GM10847 (cell line): Measurements from ENCODE around the gene PKD1L1.

Experiments
- POLR2A ChIP-seq: IDR thresholded peaks from 2 replicates; pipeline ENCODE4 v1.6.1; 2011; ENCODE audit not compliant: insufficient read length; ENCODE audit errors: extremely low read depth

Gene PKD1L1

DNA sequence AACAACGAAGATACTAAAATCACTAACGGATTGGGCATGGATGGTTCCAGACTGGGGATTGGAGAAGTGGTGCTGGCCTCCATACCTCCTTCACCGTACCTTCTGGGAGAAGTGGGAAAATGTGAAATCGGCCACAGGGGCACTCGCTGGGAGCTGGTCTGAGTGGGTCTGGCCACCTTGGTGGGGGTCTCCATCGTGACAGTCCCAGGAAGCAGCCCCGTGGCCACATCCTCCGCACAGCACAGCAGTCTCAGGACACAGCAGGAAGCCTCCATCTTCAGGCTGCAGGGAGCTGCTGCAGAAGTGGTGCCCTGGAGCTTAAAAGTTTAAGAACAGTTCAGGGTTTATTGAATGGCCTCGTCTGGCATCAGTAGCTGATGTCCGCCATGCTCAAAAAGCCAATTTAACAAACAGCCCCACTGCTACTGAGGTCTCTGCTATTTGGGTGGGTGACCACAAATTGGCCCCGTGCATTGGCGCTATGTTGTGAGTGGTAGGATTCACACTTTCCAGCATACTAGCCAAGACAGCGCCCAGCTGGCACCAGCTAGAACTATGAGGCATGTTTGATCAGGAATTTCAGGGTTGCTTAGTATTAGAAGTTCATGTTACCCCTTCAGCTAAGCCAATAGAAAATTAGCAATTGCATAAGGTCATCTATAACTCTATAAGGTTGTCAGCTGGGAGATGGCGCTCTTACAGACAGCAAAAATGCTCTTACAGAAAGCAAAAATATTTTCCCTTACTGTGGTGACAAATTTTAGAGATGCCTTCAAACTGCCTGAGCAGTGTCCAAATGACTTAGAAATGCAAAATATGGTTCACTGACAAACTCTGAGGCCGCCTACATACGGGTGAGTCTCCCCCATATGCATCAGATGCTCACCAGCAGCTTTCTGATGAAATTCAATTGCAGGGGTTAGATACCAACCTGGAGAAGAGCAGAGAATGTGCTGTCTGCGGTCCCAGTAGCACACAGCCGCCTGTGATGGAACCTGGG lies 17.0 kb downstream of the PKD1L1 start:
- TF ChIP-seq POLR2A = no peak

DNA sequence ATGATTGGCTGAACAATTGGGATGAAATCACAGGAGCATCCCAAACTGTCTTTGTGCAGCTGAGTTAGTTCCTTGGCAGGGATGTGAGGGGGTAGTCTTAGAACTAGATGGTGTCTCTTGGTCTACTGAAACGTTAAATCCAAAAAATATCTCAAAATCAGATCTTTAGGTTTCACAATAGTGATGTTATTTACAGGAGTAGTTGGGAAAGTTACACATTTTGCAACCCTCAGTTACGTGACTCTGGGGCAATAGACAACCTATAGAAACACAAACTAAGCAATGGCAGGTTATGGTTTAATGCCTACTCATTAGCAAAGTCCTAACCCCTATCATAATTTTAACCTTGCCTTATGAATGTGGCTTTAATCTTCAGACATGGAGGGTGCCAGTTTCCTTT lies 24.0 kb downstream of the PKD1L1 start:
- TF ChIP-seq POLR2A = no peak

GRCh38 chr7:47915616-47915976 lies 32.7 kb downstream of the PKD1L1 start:
- TF ChIP-seq POLR2A = no peak

GRCh38 chr7:47914717-47915615 lies 33.3 kb downstream of the PKD1L1 start:
- TF ChIP-seq POLR2A = no peak

- TF ChIP-seq POLR2A = no peak
Observed at GRCh38 chr7:47912332-47912731, 35.9 kb downstream of the PKD1L1 start.

GRCh38 chr7:47908720-47909119 lies 39.5 kb downstream of the PKD1L1 start:
- TF ChIP-seq POLR2A = no peak

DNA sequence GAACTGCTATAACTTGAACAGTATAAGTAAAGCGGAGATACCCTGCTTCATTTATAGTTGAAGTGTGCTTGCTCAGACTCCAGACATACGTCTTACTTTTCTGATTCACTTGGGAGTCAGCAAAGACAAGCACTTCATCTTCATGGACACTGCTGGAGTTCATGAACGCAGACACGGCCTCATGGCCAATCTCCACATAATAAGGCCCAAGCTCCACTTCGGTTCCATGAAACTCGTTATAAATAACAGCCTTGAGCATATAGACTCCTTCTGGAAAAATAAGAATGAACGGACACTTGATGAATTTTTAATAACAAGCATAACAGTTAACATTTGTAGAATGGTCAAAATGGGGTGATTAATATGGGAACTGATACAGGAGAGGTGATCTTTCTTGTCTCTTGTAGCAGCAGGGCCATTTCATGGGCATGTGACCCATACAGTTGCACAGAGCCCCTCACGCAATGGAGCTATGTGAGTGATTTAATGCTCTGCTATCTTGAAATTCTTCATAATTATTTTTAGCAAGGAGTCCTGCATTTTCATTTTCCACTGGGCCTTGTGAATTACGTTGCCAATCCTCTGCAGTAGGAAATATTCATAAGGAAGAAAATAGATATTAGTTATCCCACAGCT lies 40.2 kb downstream of the PKD1L1 start:
- no peak for TF ChIP-seq POLR2A

GRCh38 chr7:47906883-47907282 lies 41.4 kb downstream of the PKD1L1 start:
- no peak for TF ChIP-seq POLR2A

- no peak for TF ChIP-seq POLR2A
Observed at GRCh38 chr7:47905076-47905920, 43.0 kb downstream of the PKD1L1 start.

DNA sequence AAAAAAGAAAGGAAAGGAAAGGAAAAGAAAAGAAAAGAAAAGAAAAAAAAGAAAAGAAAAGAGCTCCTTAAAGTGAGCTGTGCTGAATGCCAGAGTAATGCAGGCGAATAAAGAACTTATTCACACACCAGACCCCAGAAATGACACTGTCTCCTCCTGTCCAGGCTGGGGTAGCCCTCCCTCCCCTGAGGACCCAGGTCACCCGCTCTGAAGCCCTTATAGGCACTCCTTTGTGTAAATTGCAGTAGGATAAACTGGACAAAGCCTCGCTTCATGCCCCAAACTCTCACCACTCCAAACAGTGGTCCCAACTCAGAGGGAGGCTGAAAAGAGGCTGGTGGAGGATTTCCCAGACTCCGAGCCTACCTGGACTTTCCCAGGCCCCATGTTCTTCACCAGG lies 46.3 kb downstream of the PKD1L1 start:
- TF ChIP-seq POLR2A = no peak

DNA sequence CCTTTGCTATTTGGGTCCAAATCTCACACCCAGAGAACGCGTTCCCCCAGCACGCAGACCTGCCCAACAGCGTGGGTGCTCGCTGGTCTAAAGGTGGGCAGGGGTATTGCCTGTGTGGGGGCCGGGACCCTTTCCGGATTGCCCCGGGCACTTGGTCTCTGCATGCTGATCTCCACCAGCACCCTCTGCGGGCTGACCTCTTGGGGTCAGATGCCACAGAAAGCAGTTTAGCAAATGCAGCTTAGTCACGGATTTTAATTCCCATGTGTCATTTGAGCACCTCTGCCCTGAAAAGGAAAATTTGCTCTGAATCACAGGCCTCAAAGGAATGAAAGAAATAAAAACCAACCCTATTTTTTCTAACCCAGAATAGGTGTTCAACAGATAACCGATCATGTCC lies 46.7 kb downstream of the PKD1L1 start:
- TF ChIP-seq POLR2A = no peak

GRCh38 chr7:47897831-47898230 lies 50.4 kb downstream of the PKD1L1 start:
- no peak for TF ChIP-seq POLR2A

GRCh38 chr7:47896809-47897423 lies 51.4 kb downstream of the PKD1L1 start:
- no peak for TF ChIP-seq POLR2A

DNA sequence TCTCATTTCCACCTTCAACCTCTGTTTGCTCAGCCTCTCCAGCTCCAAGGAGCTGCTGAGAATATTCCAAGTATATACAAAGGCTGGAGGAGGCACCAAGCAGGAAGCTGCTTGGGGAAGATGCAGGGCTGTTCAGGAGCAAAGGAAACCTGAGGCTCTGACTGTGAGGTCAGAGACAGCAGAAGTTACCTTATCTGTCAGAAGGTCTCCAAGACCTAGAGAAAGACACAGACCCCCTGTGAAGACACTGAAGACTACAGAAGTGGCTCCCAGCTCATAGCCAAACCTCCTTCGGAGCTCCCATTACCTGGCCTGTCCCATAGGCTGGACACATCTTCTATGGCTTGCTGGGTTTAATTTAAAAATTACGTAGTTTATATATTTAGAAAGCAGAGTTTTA lies 53.2 kb downstream of the PKD1L1 start:
- TF ChIP-seq POLR2A = no peak
